ENCODE data around the gene ZPBP2.

- TF ChIP-seq FOS (IDR thresholded peaks at IDR 0.05; ENCODE audit: extremely low read depth, insufficient read length) (no peak), CC2D1A (IDR thresholded peaks at IDR 0.05) (no peak), ZNF274 (IDR thresholded peaks at IDR 0.05; ENCODE audit: borderline replicate concordance, low read depth, low read length) (no peak), XRCC4 (IDR thresholded peaks at IDR 0.05; ENCODE audit: extremely low read depth, insufficient read depth, insufficient read length) (no peak), CREB1 (IDR thresholded peaks at IDR 0.05) (no peak), CREB1 (CRISPR knock-in tag; IDR thresholded peaks at IDR 0.05) (no peak), CTCF (IDR thresholded peaks at IDR 0.05 in 2 of 3, conservative IDR thresholded peaks at IDR 0.05 in 1 of 3; ENCODE audit: insufficient read depth in 2 of 3, low read depth in 1 of 3, low read length in 3 of 3) (no peak), BRD4 (IDR thresholded peaks at IDR 0.05) (no peak), ZNF830 (CRISPR knock-in tag; IDR thresholded peaks at IDR 0.05) (no peak), IFI16 (CRISPR knock-in tag; IDR thresholded peaks at IDR 0.05) (no peak), ZBTB8A (IDR thresholded peaks at IDR 0.05; ENCODE audit: partially characterized antibody) (no peak), POLR2A (conservative IDR thresholded peaks at IDR 0.05) (no peak), ARID4B (CRISPR knock-in tag; IDR thresholded peaks at IDR 0.05) (no peak)
Observed at GRCh38 chr17:39919087-39919683, 51.2 kb downstream of the ZPBP2 start.

Measured in K562 (cell line).